Prostate gland (tissue), 2 donors: ENCODE results near the gene MRPL10. TPM values are rescaled to one million over a fixed set of nuclear protein-coding genes. Genes with fewer than 3 reads are reported as not detected.

Experiments used
- DNase-seq: peaks from one replicate; pipeline ENCODE4 v3.0.0-alpha.2; 2019; ENCODE audit warnings: low spot score
- H3K27ac ChIP-seq, 2 donors: fragments of 200-600 bp; sonication (generic); 2 replicates each; pipeline ENCODE4 v1.5.1; 2017 to 2019
- H3K27me3 ChIP-seq: fragments of 200-600 bp; sonication (generic); replicated peaks from 2 replicates; pipeline ENCODE4 v1.5.1; 2019; ENCODE audit not compliant: insufficient read depth
- H3K36me3 ChIP-seq, 2 donors: fragments of 200-600 bp; sonication (generic); 1 replicate in 1 of 2; 2 replicates in 1 of 2; pipeline versions ENCODE4 v1.5.1 to v1.8.1; 2017 to 2019
- H3K4me1 ChIP-seq: fragments of 200-600 bp; sonication (generic); replicated peaks from 2 replicates; pipeline ENCODE4 v1.5.1; 2019
- H3K4me3 ChIP-seq, 2 donors: fragments of 200-600 bp; sonication (generic); 2 replicates each; pipeline ENCODE4 v1.5.1; 2017 to 2019
- H3K9me3 ChIP-seq: fragments of 200-600 bp; sonication (generic); 2 replicates; pipeline ENCODE4 v1.5.1; 2017
- POLR2A ChIP-seq: fragments of 450-650 bp; IDR thresholded peaks from one replicate; pipeline ENCODE4 v1.6.1; 2016; ENCODE audit warnings: antibody characterized with exemption, mild to moderate bottlenecking
- POLR2AphosphoS5 ChIP-seq: sonication (generic); formaldehyde crosslinking; IDR thresholded peaks from one replicate; pipeline ENCODE4 v1.6.1; 2017; ENCODE audit warnings: antibody characterized with exemption
- WGBS: methylation state at CpG from one replicate; pipeline ENCODE4 v1.1.5; 2018; 5-methylcytosine and 5-hydroxymethylcytosine counted together
- intact Hi-C: fragments of 100-400 bp; cut with DNase I; formaldehyde crosslinking; loops from one replicate; pipeline ENCODE4 v1.14.2; 2022
- total RNA-seq, 2 donors: library from RNA; depleted of rRNA; stranded (reverse); fragments of >200 nt; gene quantifications; one replicate each; pipeline ENCODE4 v1.1.0, GENCODE V29; 2016
- TF ChIP-seq, protein P1 (sequence below), 4 experiments: fragments of 200-600 bp in 2 of 4; fragments of 450-650 bp in 2 of 4; sonication (generic) in 2 of 4; IDR thresholded peaks; 1 replicate in 3 of 4; 2 replicates in 1 of 4; pipeline ENCODE4 v1.5.1; 2016 to 2019; ENCODE audit warnings: antibody characterized with exemption in 4 of 4, mild to moderate bottlenecking in 2 of 4, moderate library complexity in 2 of 4

MRPL10 gene
- total RNA-seq, 2 donors from 2014 or later, result 46.6 to 47.0 TPM

- WGBS, result 8% methylated on average over 29 of the region's 29 CpGs
- H3K4me1 ChIP-seq, result peaks cover 5% of the 10 kb centered on the region
- H3K36me3 ChIP-seq, result no peaks in the 10 kb centered on the region
- H3K27ac ChIP-seq, result no peak overlapping the region
- no peak overlapping the region for H3K4me3 ChIP-seq
- H3K27me3 ChIP-seq, result peaks cover 10% of the 10 kb centered on the region
- no peak for TF ChIP-seq POLR2AphosphoS5
- no peak for TF ChIP-seq POLR2A
- TF ChIP-seq, protein P1, sequence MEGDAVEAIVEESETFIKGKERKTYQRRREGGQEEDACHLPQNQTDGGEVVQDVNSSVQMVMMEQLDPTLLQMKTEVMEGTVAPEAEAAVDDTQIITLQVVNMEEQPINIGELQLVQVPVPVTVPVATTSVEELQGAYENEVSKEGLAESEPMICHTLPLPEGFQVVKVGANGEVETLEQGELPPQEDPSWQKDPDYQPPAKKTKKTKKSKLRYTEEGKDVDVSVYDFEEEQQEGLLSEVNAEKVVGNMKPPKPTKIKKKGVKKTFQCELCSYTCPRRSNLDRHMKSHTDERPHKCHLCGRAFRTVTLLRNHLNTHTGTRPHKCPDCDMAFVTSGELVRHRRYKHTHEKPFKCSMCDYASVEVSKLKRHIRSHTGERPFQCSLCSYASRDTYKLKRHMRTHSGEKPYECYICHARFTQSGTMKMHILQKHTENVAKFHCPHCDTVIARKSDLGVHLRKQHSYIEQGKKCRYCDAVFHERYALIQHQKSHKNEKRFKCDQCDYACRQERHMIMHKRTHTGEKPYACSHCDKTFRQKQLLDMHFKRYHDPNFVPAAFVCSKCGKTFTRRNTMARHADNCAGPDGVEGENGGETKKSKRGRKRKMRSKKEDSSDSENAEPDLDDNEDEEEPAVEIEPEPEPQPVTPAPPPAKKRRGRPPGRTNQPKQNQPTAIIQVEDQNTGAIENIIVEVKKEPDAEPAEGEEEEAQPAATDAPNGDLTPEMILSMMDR (IDR thresholded peaks at IDR 0.05), result no peak
- no peaks in the 10 kb centered on the region for H3K9me3 ChIP-seq
- intact Hi-C loops, result no loop called here
- DNase-seq, result no peak
These were observed 40.8 kb upstream of the MRPL10 start for GRCh38 chr17:47872019-47872650.

DNA sequence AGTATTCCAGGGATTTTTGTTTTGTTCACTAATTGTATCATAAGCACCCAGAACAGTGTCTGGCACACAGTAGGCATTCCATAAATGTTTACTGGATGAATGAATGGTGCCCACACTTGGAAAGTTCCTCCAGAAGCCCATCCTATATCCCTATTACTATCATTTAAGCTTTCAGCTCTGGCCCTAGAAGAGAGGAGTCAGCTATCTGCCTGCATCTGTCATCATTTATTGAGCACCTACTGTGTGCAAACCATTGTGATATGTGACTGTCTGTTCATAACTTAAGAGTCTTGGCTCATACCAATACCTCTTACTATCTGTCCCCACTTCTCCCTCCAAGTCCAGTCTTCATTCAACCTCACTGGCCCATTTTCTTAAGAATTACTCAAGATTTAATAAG is 39.7 kb upstream of the MRPL10 start:
- intact Hi-C loops, result no loop called here
- Histone ChIP-seq H3K4me1 (peaks cover 5% of the 10 kb centered on the region), H3K27me3 (peaks cover 10% of the 10 kb centered on the region), H3K9me3 (no peaks in the 10 kb centered on the region), H3K4me3 (no peak overlapping the region), H3K36me3 (no peaks in the 10 kb centered on the region), H3K27ac (no peak overlapping the region)
- no peak for TF ChIP-seq POLR2AphosphoS5
- TF ChIP-seq, protein P1 (IDR thresholded peaks at IDR 0.05), result no peak
- TF ChIP-seq POLR2A, result no peak
- no peak for DNase-seq

DNA sequence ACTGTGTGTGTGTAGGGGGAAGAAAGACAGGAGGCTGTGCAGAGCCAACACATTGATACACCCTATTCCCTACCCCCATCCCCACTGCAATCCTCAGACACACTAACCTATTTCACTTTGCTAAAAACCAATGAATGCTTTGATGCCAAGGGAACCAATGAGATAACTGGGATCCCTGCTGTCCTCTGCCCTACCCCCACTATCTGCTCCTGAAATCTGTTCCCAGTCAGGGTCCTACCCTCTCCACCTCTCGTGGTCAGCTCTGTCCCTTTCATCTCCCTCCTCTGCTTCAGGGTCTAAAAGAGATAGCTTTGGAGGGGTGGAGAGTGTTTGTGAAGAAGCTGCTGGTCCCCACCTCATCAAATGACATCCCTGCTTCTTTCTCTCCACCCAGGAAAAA is 38.7 kb upstream of the MRPL10 start:
- no peak for TF ChIP-seq POLR2AphosphoS5
- TF ChIP-seq POLR2A, result no peak
- H3K4me3 ChIP-seq, result no peak overlapping the region
- H3K4me1 ChIP-seq, result peaks cover 5% of the 10 kb centered on the region
- H3K27ac ChIP-seq, result no peak overlapping the region
- peaks cover 10% of the 10 kb centered on the region for H3K27me3 ChIP-seq
- H3K9me3 ChIP-seq, result no peaks in the 10 kb centered on the region
- intact Hi-C loops, result no loop called here
- DNase-seq, result no peak
- no peaks in the 10 kb centered on the region for H3K36me3 ChIP-seq
- WGBS, result 54% methylated on average over 1 of the region's 1 CpG

DNA sequence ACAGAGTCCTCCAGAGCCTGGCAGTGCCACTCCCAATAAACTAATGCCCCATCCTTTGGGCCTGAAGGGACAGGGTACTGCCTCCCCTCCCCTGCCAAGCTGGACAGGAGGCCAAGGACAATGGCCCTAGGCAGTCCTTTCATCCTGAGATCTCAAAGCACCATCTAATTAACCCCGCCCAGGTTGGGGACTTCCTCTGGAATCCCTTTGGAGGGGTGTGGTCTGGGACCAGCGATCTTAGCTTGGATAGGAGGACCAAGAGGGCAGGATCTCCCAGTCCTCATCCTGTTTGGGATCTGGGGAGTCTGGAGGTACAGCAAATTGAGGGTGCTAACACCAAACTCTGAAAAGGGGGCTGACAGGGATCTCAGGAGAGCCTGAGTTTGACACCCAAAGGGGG is 37.8 kb upstream of the MRPL10 start:
- peaks cover 5% of the 10 kb centered on the region for H3K4me1 ChIP-seq
- intact Hi-C loops, result no loop called here
- WGBS, result 59% methylated on average over 2 of the region's 2 CpGs
- no peak overlapping the region for H3K4me3 ChIP-seq
- no peak overlapping the region for H3K27ac ChIP-seq
- no peaks in the 10 kb centered on the region for H3K36me3 ChIP-seq
- TF ChIP-seq POLR2A (no peak), POLR2AphosphoS5 (no peak)
- TF ChIP-seq, protein P1 (IDR thresholded peaks at IDR 0.05), result no peak
- peaks cover 10% of the 10 kb centered on the region for H3K27me3 ChIP-seq
- no peaks in the 10 kb centered on the region for H3K9me3 ChIP-seq
- DNase-seq, result no peak

DNA sequence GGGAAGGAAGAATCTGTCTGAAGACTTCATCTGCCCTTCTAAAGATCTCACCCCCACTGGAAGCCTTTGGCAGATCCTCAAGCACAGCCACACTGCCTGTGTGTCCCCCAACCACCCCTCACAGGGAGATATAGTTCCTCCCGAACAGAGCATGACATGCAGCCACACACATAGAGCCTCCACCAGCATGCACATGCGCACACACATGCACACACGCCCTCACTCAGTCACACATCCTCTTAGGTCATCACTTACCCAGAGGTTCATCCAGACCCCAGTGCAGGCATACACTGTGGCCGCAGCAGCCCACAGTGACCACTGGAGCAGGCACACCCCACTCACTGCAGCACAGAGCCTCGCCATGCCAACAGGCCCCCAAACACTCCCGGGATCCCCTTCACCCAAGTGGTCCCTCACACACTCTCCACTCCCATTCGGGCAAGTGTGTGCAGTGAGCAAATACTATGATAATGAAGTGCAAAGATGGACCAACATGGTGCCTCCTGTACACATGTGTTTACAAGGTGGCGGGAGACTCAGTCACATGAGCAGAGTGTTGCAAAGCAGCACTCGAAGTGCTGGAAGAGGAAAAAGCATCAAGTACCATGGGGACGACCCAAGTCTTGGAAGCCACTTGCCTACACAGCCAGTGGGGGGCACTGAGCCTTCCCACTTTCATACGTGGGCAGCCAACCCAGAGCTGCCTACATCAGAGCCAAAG is 36.6 kb upstream of the MRPL10 start:
- peaks cover 10% of the 10 kb centered on the region for H3K27me3 ChIP-seq
- no peak for DNase-seq
- peaks cover 5% of the 10 kb centered on the region for H3K4me1 ChIP-seq
- H3K9me3 ChIP-seq, result no peaks in the 10 kb centered on the region
- 82% methylated on average over 9 of the region's 11 CpGs for WGBS
- intact Hi-C loops, result no loop called here
- no peak for TF ChIP-seq POLR2AphosphoS5
- TF ChIP-seq, protein P1 (IDR thresholded peaks at IDR 0.05), result no peak
- TF ChIP-seq POLR2A, result no peak
- no peaks in the 10 kb centered on the region for H3K36me3 ChIP-seq
- no peak overlapping the region for H3K27ac ChIP-seq
- H3K4me3 ChIP-seq, result no peak overlapping the region
